Peyer's patch (tissue), 4 donors: ENCODE data around the gene ASPDH.

Experiments used
- POLR2A ChIP-seq, 2 donors: fragments of 450-650 bp; IDR thresholded peaks; one replicate each; pipeline ENCODE4 v1.5.1; 2017; ENCODE audit warnings: antibody characterized with exemption in 2 of 2, mild to moderate bottlenecking in 2 of 2, moderate library complexity in 2 of 2
- TF ChIP-seq, protein P1 (sequence below), 6 experiments: fragments of 450-650 bp in 4 of 6; fragments of 200-600 bp in 2 of 6; sonication (generic) in 1 of 6; IDR thresholded peaks; one replicate each; pipeline ENCODE4 v1.5.1; 2017 to 2019; ENCODE audit warnings: antibody characterized with exemption in 6 of 6, mild to moderate bottlenecking in 3 of 6, moderate library complexity in 1 of 6

DNA sequence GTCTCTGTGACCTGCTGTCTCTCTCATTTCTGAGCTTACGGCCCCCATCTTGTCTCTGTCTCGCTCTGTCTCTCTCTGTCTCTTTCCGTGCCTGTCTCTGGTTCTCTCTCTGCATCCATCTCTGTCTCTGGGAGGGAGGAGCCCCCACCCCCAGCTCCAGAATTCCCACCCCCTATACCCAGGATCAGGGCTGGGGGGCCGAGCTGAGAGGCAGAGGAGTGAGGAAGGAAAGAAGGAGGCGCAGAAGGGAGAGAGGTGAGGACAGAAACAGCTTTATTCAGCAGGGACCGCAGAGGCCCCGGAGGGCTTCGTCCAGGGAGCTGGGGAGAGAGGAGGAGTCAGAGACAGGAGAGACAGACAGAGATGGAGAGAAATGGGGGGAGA is 16.7 kb downstream of the ASPDH start:
- TF ChIP-seq, protein P1, sequence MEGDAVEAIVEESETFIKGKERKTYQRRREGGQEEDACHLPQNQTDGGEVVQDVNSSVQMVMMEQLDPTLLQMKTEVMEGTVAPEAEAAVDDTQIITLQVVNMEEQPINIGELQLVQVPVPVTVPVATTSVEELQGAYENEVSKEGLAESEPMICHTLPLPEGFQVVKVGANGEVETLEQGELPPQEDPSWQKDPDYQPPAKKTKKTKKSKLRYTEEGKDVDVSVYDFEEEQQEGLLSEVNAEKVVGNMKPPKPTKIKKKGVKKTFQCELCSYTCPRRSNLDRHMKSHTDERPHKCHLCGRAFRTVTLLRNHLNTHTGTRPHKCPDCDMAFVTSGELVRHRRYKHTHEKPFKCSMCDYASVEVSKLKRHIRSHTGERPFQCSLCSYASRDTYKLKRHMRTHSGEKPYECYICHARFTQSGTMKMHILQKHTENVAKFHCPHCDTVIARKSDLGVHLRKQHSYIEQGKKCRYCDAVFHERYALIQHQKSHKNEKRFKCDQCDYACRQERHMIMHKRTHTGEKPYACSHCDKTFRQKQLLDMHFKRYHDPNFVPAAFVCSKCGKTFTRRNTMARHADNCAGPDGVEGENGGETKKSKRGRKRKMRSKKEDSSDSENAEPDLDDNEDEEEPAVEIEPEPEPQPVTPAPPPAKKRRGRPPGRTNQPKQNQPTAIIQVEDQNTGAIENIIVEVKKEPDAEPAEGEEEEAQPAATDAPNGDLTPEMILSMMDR (IDR thresholded peaks at IDR 0.05), result no peak
- no peak for TF ChIP-seq POLR2A (IDR thresholded peaks at IDR 0.05)
